Right lobe of liver (tissue), 4 donors: ENCODE measurements around the gene ZDHHC14.

Experiments used
- CTCF ChIP-seq, 4 donors: fragments of 200-600 bp in 3 of 4; fragments of 450-650 bp in 1 of 4; IDR thresholded peaks; one replicate each; pipeline versions ENCODE4 v1.5.1 to v1.8.0; 2016 to 2022; ENCODE audit warnings: antibody characterized with exemption in 4 of 4, mild to moderate bottlenecking in 2 of 4
- POLR2A ChIP-seq: fragments of 450-650 bp; IDR thresholded peaks from one replicate; pipeline ENCODE4 v1.6.1; 2017; ENCODE audit warnings: antibody characterized with exemption, mild to moderate bottlenecking
- donor health status: DM: no; HTN: no; CAD: no.
- donor health status: DM: no; HTN: no; CAD: no.
- donor health status: DM: no; HTN: yes; CAD: no.

GRCh38 chr6:157516319-157517026 is 135.5 kb downstream of the ZDHHC14 start:
- TF ChIP-seq CTCF (IDR thresholded peaks at IDR 0.05) (no peak), POLR2A (no peak)
